HepG2 (cell line): ENCODE data around the gene CHKB.

Source experiments
- GLMP ChIP-seq: sonication (generic); formaldehyde crosslinking; IDR thresholded peaks from 2 replicates; pipeline ENCODE4 v1.9.0; 2021; ENCODE audit warnings: missing genetic modification reagents, mild to moderate bottlenecking, borderline replicate concordance
- IKZF1 ChIP-seq: fragments of 450-650 bp; IDR thresholded peaks from 2 replicates; pipeline ENCODE4 v1.7.1; 2016
- MAZ ChIP-seq, 2 experiments: sonication (generic) in 1 of 2; formaldehyde crosslinking in 1 of 2; IDR thresholded peaks; 2 replicates each; pipeline versions ENCODE4 v1.5.0 to v1.6.1; 2012 to 2020; ENCODE audit warnings: low read depth in 2 of 2, mild to moderate bottlenecking in 2 of 2, borderline replicate concordance in 1 of 2, improper control_type of control experiment in 1 of 2, low read length in 1 of 2, missing genetic modification reagents in 1 of 2, moderate library complexity in 1 of 2
- NFIB ChIP-seq: sonication (generic); formaldehyde crosslinking; IDR thresholded peaks from 2 replicates; pipeline ENCODE4 v1.9.0; 2021; ENCODE audit warnings: missing genetic modification reagents, mild to moderate bottlenecking, borderline replicate concordance
- NFIC ChIP-seq: IDR thresholded peaks from 2 replicates; pipeline ENCODE4 v1.6.1; 2012; ENCODE audit warnings: mild to moderate bottlenecking, low read length, inconsistent platforms
- NR2F1 ChIP-seq, 2 experiments: fragments of 450-650 bp in 1 of 2; formaldehyde crosslinking in 1 of 2; IDR thresholded peaks; 2 replicates each; pipeline versions ENCODE4 v1.5.0 to v1.6.1; 2016 to 2020; ENCODE audit warnings: mild to moderate bottlenecking in 1 of 2, missing compliant biosample characterization in 1 of 2, missing genetic modification reagents in 1 of 2, moderate library complexity in 1 of 2
- PHF20 ChIP-seq: sonication (generic); formaldehyde crosslinking; IDR thresholded peaks from 2 replicates; pipeline ENCODE4 v1.5.0; 2020; ENCODE audit warnings: mild to moderate bottlenecking, missing genetic modification reagents
- RAD51 ChIP-seq: fragments of 450-650 bp; IDR thresholded peaks from 2 replicates; pipeline ENCODE4 v1.6.1; 2016; ENCODE audit warnings: borderline replicate concordance
- RFX5 ChIP-seq: IDR thresholded peaks from 2 replicates; pipeline ENCODE4 v1.6.1; 2011; ENCODE audit warnings: low read depth, low read length, improper control_type of control experiment
- SIN3A ChIP-seq: IDR thresholded peaks from 2 replicates; pipeline ENCODE4 v1.6.1; 2011; ENCODE audit warnings: low read depth, mild to moderate bottlenecking, control low read depth, low read length, borderline replicate concordance
- ZNF550 ChIP-seq: sonication (generic); formaldehyde crosslinking; IDR thresholded peaks from 2 replicates; pipeline ENCODE4 v1.4.0; 2020; ENCODE audit warnings: mild to moderate bottlenecking, missing genetic modification reagents, borderline replicate concordance
- ZNF572 ChIP-seq: sonication (generic); formaldehyde crosslinking; IDR thresholded peaks from 2 replicates; pipeline ENCODE4 v1.5.1; 2020; ENCODE audit warnings: mild to moderate bottlenecking, missing genetic modification reagents
- TF ChIP-seq, protein P1 (sequence below), 2 experiments: sonication (generic) in 1 of 2; formaldehyde crosslinking in 1 of 2; IDR thresholded peaks; 2 replicates each; pipeline versions ENCODE4 v1.5.1 to v1.6.1; 2011 to 2020; ENCODE audit warnings: borderline replicate concordance in 1 of 2, low read depth in 1 of 2, low read length in 1 of 2, mild to moderate bottlenecking in 1 of 2, missing genetic modification reagents in 1 of 2, moderate library complexity in 1 of 2
- TF ChIP-seq, protein P2 (sequence below): sonication (generic); formaldehyde crosslinking; IDR thresholded peaks from 2 replicates; pipeline ENCODE4 v1.4.0; 2020; ENCODE audit warnings: missing genetic modification reagents

DNA sequence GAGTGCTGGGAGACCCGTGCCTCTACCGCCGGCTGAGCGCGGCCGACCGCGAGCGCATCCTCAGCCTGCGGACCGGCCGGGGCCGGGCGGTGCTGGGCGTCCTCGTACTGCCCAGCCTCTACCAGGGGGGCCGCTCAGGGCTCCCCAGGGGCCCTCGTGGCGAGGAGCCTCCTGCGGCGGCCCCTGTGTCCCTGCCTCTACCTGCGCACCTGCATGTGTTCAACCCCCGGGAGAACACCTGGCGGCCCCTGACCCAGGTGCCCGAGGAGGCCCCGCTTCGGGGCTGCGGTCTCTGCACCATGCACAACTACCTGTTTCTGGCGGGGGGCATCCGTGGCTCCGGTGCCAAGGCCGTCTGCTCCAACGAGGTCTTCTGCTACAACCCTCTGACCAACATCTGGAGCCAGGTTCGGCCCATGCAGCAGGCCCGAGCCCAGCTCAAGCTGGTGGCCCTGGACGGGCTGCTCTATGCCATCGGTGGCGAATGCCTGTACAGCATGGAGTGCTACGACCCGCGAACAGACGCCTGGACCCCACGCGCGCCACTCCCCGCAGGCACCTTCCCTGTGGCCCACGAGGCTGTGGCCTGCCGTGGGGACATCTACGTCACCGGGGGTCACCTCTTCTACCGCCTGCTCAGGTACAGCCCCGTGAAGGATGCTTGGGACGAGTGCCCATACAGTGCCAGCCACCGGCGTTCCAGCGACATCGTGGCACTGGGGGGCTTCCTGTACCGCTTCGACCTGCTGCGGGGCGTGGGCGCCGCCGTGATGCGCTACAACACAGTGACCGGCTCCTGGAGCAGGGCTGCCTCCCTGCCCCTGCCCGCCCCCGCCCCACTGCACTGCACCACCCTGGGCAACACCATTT is 33.5 kb downstream of the CHKB start:
- TF ChIP-seq PHF20 (CRISPR knock-in tag) (no peak), ZNF572 (no peak), NFIC (no peak), ZNF550 (CRISPR knock-in tag) (no peak), NR2F1 (CRISPR knock-in tag; IDR thresholded peaks at IDR 0.05) (no peak), MAZ (IDR thresholded peaks at IDR 0.05; ENCODE audit: borderline replicate concordance, low read depth, low read length) (no peak), MAZ (CRISPR knock-in tag; IDR thresholded peaks at IDR 0.05; ENCODE audit: low read depth) (no peak), GLMP (CRISPR knock-in tag) (no peak), SIN3A (no peak), IKZF1 (no peak), NFIB (CRISPR knock-in tag) (no peak), RFX5 (no peak), RAD51 (no peak)
- TF ChIP-seq, protein P1, sequence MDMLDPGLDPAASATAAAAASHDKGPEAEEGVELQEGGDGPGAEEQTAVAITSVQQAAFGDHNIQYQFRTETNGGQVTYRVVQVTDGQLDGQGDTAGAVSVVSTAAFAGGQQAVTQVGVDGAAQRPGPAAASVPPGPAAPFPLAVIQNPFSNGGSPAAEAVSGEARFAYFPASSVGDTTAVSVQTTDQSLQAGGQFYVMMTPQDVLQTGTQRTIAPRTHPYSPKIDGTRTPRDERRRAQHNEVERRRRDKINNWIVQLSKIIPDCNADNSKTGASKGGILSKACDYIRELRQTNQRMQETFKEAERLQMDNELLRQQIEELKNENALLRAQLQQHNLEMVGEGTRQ (IDR thresholded peaks at IDR 0.05; ENCODE audit: low read depth, low read length): no peak
- TF ChIP-seq, protein P1 (CRISPR knock-in tag; IDR thresholded peaks at IDR 0.05; ENCODE audit: borderline replicate concordance): no peak
- TF ChIP-seq, protein P2, sequence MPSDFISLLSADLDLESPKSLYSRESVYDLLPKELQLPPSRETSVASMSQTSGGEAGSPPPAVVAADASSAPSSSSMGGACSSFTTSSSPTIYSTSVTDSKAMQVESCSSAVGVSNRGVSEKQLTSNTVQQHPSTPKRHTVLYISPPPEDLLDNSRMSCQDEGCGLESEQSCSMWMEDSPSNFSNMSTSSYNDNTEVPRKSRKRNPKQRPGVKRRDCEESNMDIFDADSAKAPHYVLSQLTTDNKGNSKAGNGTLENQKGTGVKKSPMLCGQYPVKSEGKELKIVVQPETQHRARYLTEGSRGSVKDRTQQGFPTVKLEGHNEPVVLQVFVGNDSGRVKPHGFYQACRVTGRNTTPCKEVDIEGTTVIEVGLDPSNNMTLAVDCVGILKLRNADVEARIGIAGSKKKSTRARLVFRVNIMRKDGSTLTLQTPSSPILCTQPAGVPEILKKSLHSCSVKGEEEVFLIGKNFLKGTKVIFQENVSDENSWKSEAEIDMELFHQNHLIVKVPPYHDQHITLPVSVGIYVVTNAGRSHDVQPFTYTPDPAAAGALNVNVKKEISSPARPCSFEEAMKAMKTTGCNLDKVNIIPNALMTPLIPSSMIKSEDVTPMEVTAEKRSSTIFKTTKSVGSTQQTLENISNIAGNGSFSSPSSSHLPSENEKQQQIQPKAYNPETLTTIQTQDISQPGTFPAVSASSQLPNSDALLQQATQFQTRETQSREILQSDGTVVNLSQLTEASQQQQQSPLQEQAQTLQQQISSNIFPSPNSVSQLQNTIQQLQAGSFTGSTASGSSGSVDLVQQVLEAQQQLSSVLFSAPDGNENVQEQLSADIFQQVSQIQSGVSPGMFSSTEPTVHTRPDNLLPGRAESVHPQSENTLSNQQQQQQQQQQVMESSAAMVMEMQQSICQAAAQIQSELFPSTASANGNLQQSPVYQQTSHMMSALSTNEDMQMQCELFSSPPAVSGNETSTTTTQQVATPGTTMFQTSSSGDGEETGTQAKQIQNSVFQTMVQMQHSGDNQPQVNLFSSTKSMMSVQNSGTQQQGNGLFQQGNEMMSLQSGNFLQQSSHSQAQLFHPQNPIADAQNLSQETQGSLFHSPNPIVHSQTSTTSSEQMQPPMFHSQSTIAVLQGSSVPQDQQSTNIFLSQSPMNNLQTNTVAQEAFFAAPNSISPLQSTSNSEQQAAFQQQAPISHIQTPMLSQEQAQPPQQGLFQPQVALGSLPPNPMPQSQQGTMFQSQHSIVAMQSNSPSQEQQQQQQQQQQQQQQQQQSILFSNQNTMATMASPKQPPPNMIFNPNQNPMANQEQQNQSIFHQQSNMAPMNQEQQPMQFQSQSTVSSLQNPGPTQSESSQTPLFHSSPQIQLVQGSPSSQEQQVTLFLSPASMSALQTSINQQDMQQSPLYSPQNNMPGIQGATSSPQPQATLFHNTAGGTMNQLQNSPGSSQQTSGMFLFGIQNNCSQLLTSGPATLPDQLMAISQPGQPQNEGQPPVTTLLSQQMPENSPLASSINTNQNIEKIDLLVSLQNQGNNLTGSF: no peak
